Measurements from ENCODE around the gene RTEL1. TPM values are rescaled to one million over a fixed set of nuclear protein-coding genes. Genes with fewer than 3 reads are reported as not detected.
"Not testable (repeated sequence)": the region's sequence is repeated elsewhere in the genome, so short reads cannot be mapped to it uniquely, and the experiment has no call there.

Gene RTEL1
- total RNA-seq, 6 experiments from 2014 or later = 9.6 to 16.3 (median 12.4) TPM

DNA sequence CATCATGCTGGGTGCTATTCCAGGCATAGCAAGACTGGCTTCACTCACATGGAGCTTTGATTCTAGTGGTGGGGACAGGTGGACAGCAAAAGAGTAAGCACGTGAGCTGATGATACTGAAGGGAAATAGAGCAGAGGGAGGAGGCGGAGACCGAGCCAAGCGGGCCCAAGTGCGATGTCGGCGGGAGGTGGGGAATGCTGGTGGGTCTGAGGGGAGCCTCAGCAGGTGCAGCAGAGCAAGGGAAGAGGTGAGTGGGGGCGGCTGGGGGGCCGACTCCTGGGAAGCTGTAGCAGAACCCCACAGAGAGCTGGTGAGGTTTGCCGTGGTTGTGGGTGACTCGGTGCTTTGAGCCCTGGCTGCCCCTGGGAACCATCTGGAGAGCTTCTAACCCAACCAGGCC, 10.2 kb downstream of the RTEL1 start:
- intact Hi-C loops (cut with DNase I) = no loop called here
- Histone ChIP-seq H3K27ac (no peak overlapping the region), H3K4me1 (no peaks in the 10 kb centered on the region), H3K9me3 (no peaks in the 10 kb centered on the region), H3K27me3 (no peaks in the 10 kb centered on the region), H3K4me3 (no peak overlapping the region), H3K36me3 (peaks cover 0 to 9% (median under 1%) of the 10 kb centered on the region in 4 donors)
- no peak for TF ChIP-seq POLR2A (IDR thresholded peaks at IDR 0.05)
- TF ChIP-seq CTCF (IDR thresholded peaks at IDR 0.05) = no peak
- ATAC-seq = no peak
- DNase-seq = no peak
- WGBS (ENCODE audit: insufficient coverage, low coverage, low lambda C conversion rate, missing lambda C conversion rate) = 98% methylated on average over 9 of the region's 11 CpGs

DNA sequence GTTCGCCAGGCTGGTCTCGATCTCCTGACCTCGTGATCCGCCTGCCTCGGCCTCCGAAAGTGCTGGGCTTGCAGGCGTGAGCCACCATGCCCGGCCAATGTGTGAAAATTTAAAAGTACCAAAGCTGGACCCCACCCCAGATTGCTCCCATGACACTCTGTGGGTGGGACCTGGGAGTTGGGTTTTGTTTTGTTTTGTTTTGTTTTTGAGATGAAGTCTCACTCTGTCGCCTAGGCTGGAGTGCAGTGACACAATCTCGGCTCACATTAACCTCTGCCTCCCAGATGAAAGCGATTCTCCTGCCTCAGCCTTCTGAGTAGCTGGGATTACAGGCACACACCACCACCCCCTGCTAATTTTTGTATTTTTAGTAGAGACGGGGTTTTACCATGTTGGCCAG, 13.6 kb downstream of the RTEL1 start:
- intact Hi-C loops (cut with DNase I); H3K27ac ChIP-seq; H3K36me3 ChIP-seq; H3K27me3 ChIP-seq; H3K4me3 ChIP-seq; H3K4me1 ChIP-seq; ATAC-seq; DNase-seq; H3K9me3 ChIP-seq: not testable (repeated sequence)
- 92% methylated on average over 11 of the region's 12 CpGs for WGBS (ENCODE audit: insufficient coverage, low coverage, low lambda C conversion rate, missing lambda C conversion rate)

DNA sequence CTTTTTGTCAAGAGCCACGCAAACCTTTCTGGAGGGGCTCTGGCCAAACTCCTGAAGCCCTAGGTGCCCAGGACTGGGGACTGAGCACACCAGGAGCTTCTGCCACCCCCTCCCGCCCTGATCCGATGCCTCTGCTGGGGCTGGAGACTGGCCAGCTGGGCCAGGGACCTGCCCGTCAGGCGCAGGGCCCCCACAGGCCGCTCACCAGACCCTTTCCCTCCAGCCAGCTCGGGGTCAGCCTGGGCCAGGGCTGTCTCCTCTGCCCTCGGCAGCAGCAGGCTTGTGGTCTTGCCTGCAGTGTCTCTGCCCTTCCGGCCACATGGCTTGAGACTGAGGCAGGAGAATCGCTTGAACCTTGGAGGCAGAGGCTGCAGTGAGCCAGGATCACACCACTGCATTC, 14.6 kb downstream of the RTEL1 start:
- ATAC-seq (peak in 2 of 4 donors; percentile 33 to 46), DNase-seq (no peak)
- Histone ChIP-seq H3K27ac (no peak overlapping the region), H3K4me1 (no peaks in the 10 kb centered on the region), H3K4me3 (no peak overlapping the region), H3K9me3 (no peaks in the 10 kb centered on the region), H3K36me3 (peaks cover 0 to 6% (median under 1%) of the 10 kb centered on the region in 4 donors), H3K27me3 (no peaks in the 10 kb centered on the region)
- TF ChIP-seq CTCF (IDR thresholded peaks at IDR 0.05) (no peak), POLR2A (IDR thresholded peaks at IDR 0.05) (no peak)
- 93% methylated on average over 3 of the region's 10 CpGs for WGBS (ENCODE audit: insufficient coverage, low coverage, low lambda C conversion rate, missing lambda C conversion rate)
- intact Hi-C loops (cut with DNase I) = no loop called here

DNA sequence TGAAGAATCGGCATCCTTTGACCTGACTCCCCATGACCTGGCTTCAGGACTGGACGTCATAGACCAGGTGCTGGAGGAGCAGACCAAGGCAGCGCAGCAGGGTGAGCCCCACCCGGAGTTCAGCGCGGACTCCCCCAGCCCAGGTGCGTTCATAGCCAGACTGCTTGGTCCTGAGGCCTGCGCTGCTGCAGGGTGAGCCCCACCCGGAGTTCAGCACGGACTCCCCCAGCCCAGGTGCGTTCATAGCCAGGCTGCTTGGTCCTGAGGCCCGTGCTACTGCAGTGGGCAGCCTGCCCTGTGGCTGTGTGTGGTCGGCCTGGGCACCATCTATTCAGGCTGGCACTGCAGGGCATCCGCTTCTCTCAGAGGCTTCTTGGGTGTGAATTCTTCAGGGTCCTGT, 15.8 kb downstream of the RTEL1 start:
- no peak for TF ChIP-seq POLR2A (IDR thresholded peaks at IDR 0.05)
- no peak for TF ChIP-seq CTCF (IDR thresholded peaks at IDR 0.05)

GRCh38 chr20:63675681-63676368, 17.7 kb downstream of the RTEL1 start:
- WGBS (ENCODE audit: insufficient coverage, low coverage, low lambda C conversion rate, missing lambda C conversion rate) = 97% methylated on average over 4 of the region's 20 CpGs
- Histone ChIP-seq H3K9me3 (no peaks in the 10 kb centered on the region), H3K4me3 (no peak overlapping the region), H3K4me1 (no peaks in the 10 kb centered on the region), H3K36me3 (peaks cover 0 to 6% (median 0%) of the 10 kb centered on the region in 4 donors), H3K27ac (no peak overlapping the region), H3K27me3 (no peaks in the 10 kb centered on the region)
- ATAC-seq = no peak
- TF ChIP-seq CTCF (IDR thresholded peaks at IDR 0.05) (no peak), POLR2A (IDR thresholded peaks at IDR 0.05) (no peak)
- intact Hi-C loops (cut with DNase I) = no loop called here
- no peak for DNase-seq

More for the DNA sequence above, 15.8 kb downstream of the RTEL1 start:
- Histone ChIP-seq H3K4me1 (no peaks in the 10 kb centered on the region), H3K27me3 (no peaks in the 10 kb centered on the region), H3K9me3 (no peaks in the 10 kb centered on the region), H3K36me3 (peaks cover 0 to 6% (median 0%) of the 10 kb centered on the region in 4 donors), H3K27ac (no peak overlapping the region), H3K4me3 (no peak overlapping the region)
- ATAC-seq (no peak), DNase-seq (no peak)
- WGBS (ENCODE audit: insufficient coverage, low coverage, low lambda C conversion rate, missing lambda C conversion rate) = 100% methylated on average over 1 of the region's 14 CpGs
- intact Hi-C loops (cut with DNase I) = no loop called here

All from right lobe of liver (tissue), 6 donors.